Measurements from ENCODE around the gene TSPYL1. TPM values are rescaled to one million over a fixed set of nuclear protein-coding genes. Genes with fewer than 3 reads are reported as not detected.

TSPYL1 gene
- total and polyA plus RNA-seq, 2 of the 8 experiments (the other 6 are each of a cell fraction or from before 2014, with no cell fraction given), result 33.2 to 79.1 TPM

DNA sequence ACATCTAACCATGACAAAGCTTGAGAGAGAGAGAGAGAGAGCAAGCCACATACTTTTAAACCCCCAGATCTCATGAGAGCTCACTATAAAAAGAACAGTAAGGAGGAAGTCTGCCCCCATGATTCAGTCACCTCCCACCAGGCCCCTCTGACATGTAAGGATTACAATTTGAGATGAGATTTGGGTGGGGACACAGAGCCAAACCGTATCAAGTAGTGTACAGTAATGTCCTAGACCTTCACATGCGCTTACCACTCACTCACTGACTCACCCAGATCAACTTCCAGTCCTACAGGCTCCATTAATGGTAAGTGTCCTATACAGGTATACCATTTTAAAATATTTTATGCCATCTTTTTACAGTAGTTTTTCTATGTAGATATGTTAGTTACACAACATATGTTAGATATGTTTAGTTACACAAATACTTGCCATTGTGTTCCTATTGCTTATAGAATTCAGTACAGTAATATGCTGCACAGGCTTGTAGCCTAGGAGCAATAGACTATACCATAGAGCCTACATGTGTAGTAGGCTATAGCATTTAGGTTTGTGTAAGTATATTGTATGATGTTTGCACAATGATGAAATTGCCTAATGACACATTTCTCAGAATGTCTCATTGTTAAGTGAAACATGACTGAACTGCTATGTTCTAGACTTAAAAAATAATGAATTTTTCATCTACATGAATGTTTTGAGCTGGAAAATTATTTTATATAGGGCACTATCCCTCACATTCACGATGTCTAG lies 11.7 kb downstream of the TSPYL1 start (continued):
- TF ChIP-seq, protein P1, sequence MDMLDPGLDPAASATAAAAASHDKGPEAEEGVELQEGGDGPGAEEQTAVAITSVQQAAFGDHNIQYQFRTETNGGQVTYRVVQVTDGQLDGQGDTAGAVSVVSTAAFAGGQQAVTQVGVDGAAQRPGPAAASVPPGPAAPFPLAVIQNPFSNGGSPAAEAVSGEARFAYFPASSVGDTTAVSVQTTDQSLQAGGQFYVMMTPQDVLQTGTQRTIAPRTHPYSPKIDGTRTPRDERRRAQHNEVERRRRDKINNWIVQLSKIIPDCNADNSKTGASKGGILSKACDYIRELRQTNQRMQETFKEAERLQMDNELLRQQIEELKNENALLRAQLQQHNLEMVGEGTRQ (IDR thresholded peaks at IDR 0.05; ENCODE audit: low read length), result no peak
- no peak for TF ChIP-seq CHD2 (IDR thresholded peaks at IDR 0.05; ENCODE audit: low read length)
- no peak for TF ChIP-seq RFX5 (IDR thresholded peaks at IDR 0.05; ENCODE audit: borderline replicate concordance, low read depth, low read length)
- no peak for TF ChIP-seq CTBP2 (IDR thresholded peaks at IDR 0.05; ENCODE audit: borderline replicate concordance, insufficient read depth, insufficient read length, low read length)

Data from H1 (cell line).